Ramos (cell line): Measurements from ENCODE around the gene TIGD1.
"Not testable (repeated sequence)": the region's sequence is repeated elsewhere in the genome, so short reads cannot be mapped to it uniquely, and the experiment has no call there.

Experiments used
- in situ Hi-C: fragments of 300-500 bp; cut with MboI; formaldehyde crosslinking; loops from one replicate; pipeline ENCODE4 v1.14.3; 2022; ENCODE audit warnings: low sequenced_read_pairs; ENCODE audit not compliant: unreplicated experiment

TIGD1 gene

DNA sequence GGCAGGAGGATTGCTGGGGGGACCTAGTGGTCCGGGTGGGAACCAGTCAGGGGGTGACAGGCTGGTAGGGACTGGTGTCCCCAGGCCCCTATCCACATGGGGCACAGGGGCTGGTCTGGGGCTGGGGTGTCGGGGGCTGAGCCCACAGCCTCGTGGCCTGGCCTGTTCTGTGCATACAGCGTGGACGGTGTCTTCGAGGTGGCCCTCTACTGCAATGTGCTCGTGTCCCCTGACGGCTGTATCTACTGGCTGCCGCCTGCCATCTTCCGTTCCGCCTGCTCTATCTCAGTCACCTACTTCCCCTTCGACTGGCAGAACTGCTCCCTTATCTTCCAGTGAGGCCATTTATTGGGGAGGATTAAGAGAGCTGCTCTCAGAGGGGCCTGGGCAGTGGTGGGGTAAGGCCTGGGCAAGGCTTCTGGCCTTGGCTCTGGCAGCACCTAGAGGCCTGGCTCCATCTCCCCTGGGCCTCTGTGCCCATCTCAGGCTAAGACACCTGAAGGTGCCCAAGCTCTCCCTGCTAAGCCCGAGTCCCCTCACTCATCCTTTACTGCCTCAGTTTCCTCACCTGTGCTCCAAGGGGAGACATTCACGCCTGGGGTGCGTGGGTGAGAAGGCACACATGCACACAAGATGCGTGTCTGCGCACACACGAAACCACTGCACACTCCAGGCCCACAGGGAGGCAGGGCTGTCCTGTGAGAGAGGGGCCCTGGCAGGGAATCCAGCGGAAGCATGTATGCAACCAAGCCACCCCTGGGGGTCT lies 9.0 kb downstream of the TIGD1 start:
- in situ Hi-C loops = no loop called here

DNA sequence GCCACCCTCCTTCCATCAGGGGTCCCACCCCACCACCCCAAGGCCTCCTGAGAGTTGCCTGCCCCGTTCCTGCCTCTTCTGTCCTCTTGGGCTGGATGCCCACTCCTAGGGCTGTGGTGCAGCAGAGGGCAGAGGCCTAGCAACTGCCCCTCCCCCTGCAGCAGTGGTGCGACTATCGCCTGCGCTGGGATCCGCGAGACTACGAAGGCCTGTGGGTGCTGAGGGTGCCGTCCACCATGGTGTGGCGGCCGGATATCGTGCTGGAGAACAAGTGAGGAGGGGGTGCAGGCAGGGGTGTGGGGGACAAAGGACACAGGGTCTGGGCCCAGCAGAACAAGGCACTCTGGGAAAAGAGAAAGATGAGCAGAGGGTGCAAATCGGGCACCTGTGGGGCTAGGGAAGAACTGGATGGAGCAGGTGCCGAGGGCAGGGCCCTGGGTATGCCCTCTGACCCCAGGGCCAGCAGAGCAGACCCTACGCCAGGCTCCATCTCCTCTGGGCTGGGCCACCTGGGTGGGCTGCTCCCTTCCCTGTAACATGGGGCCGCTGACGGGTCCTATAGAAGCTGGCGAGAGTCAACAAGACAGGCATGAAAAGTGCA lies 9.8 kb downstream of the TIGD1 start:
- in situ Hi-C loops = no loop called here

DNA sequence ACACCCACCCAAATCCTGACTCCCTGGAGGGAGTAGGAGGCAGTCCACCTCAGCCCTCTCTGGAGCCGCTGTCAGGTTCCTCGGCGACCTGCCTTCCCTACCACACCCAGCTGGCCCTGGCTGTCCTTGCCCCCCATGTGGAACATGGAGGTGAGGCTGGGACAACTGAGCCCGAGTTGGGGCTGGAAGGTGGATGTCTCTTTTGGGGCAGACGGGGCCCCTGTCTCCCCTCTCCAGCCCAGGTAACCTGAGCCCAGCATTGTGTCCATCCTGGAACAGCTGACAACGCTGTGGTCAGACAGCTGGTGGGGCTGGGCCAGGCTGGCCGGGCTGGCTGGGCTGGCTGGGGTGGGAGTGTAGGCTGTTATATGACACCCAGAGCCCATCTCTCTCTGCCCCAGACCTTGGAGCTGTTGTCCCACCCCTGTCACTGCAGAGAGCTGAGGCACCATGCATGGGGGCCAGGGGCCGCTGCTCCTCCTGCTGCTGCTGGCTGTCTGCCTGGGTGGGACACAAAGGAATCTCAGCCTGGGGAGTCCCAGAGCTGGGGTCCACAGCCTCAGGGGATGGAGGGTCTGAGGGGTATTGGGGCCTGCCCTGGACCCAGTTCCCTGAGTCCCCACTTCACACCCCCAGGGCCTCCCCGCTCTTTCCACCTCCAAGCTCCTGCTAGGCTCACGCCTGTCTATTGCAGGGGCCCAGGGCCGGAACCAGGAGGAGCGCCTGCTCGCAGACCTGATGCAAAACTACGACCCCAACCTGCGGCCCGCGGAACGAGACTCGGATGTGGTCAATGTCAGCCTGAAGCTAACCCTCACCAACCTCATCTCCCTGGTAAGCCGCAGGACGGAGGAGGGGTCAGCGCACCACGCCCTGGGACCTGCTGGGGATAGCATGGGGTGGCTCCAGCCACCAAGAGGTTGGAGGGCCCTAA lies 10.8 kb downstream of the TIGD1 start, which contains the start of gene CHRNG:
Gene CHRNG, plus strand, starts transcription at position 395 of the 934 bp plus-strand sequence. Its CDS starts 56 bp downstream, at position 451.
- in situ Hi-C loops = no loop called here

DNA sequence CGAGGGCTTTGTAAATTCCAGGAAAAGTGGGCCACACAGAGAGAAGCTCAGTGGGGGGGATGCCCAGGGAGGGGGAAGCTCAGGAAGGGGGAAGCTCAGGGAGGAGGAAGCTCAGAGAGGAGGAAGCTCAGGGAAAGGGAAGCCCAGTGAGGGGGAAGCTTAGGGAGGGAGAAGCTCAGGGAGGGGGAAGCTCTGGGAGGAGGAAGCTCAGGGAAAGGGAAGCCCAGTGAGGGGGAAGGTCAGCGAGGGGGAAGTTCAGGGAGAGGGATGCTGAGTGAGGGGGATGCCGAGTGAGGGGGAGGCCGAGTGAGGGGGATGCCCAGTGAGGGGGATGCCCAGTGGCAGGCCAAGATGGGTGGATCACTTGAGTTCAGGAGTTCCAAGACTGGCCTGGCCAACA lies 11.7 kb downstream of the TIGD1 start:
- in situ Hi-C loops = no loop called here

DNA sequence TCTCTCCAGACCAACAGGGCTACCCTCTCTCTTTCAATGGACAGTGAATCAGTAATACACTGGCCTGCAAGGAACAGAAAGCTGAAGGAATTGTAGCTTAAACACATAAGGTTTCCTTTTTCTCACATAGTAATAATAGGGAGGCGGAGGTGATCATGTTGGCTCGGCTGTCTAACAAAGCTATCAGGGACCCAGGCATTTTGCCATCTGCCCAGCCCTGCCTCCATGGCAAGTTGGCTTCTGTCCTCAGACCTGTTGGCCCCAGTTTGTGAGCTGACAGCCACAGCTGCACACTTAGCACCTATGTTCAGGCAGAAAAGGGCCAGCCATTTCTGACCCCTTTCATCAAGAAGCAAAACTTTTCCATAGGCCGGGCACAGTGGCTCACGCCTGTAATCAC lies 12.9 kb downstream of the TIGD1 start:
- in situ Hi-C loops = no loop called here

DNA sequence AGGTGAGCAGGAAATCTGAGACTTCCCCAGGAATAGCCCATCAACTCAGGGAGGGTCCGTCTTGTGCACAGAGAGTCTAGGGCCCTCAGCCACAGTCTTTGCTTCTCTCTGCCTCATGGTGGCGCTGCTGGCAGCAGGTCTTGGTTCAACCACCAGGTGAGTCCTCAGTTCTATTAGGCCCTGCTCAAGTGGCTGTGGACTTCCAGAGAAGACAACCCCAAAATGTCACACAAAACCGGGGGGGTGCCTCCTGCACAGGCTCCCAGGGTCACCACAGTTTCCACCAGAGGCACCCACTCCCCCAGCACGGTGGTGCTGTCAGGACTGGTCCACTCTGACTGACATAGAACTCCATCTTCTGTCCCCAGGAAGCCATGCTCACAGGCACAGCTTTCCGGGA lies 13.3 kb downstream of the TIGD1 start:
- in situ Hi-C loops = no loop called here

DNA sequence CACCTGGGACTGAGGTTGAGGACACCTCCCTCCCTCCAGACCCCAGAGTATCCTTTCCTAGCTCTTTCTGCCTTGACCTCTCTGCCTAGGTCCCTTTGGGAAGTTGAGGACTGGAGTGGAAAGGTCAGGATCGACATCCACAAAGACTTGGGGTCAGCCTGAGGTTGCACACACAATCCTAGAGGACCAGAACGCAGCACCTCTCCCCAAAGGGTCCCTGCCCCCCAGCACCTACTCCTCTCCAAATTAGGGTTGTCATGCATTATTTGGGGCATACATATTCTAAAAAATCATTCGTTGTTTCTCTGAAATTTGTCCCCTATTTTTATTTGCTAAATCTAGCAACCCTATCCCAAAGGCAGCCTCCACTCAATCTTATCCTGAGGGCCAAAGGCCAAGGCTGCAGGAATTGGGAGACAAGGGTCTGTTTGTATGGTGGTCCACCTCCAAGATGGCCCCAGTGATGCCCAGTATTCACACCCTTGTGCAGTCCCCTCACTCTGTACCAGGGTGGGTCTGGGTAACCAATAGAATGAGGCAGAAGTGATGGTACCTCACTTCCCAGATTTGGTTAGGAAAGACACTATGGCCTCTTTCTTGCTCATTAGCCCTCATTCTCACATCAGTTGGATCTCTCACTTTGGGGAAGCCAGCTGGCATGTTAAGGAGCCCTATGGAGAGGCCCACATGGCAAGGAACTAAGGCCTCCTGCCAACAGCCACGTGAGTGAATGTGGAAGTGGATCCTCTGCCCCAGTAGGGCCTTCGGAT lies 14.4 kb downstream of the TIGD1 start:
- in situ Hi-C loops = no loop called here

DNA sequence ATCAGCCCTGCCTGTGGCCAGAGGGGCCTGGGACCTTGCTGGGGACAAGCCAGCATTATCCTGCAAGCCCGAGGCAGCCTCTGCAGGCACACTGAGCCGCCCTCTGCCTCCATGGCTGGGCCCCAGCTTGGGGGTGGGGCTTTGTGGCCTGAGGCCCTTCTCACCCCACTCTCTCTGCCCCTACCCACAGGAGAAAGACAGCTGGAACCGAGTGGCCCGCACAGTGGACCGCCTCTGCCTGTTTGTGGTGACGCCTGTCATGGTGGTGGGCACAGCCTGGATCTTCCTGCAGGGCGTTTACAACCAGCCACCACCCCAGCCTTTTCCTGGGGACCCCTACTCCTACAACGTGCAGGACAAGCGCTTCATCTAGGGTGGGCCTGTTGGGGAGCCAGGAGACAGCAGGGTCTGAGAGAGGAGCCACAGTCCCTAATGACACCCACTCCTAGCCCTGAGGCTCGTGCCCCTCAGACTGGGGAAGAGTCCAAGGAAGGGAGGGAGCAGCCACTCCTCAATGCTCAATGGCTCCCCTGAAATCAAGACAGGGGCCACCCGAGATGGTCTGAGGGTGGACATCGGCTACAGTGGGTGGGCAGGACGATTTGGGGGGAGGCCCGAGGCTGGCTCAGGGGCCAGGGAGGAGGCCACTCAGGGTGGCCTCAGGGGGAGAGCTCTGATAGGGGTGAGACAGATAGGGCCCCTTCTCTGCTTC lies 15.3 kb downstream of the TIGD1 start:
- in situ Hi-C loops = no loop called here

DNA sequence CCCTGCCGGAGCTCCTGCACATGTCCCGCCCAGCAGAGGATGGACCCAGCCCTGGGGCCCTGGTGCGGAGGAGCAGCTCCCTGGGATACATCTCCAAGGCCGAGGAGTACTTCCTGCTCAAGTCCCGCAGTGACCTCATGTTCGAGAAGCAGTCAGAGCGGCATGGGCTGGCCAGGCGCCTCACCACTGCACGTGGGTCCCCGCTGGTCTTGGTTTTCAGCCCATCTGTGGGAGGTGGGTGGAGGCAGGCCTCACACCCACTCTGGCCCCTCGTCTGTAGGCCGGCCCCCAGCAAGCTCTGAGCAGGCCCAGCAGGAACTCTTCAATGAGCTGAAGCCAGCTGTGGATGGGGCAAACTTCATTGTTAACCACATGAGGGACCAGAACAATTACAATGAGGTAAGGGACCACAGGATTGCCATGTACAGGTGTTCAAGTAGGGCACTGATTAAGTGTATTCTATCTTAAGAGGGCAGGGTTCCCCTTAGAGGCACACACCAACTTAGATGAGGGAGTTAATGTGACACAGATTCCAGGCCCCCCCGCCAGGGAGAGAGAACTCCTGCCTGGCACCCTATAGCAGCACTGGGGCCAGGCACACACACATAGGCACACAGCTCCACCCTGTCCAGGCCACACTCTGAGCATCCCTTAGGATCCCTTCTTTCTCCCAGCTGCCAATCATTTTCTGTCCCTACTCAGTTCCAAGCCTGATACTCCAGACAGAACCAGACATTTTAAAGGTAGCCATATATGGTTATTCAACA lies 16.2 kb downstream of the TIGD1 start:
- in situ Hi-C loops = no loop called here

DNA sequence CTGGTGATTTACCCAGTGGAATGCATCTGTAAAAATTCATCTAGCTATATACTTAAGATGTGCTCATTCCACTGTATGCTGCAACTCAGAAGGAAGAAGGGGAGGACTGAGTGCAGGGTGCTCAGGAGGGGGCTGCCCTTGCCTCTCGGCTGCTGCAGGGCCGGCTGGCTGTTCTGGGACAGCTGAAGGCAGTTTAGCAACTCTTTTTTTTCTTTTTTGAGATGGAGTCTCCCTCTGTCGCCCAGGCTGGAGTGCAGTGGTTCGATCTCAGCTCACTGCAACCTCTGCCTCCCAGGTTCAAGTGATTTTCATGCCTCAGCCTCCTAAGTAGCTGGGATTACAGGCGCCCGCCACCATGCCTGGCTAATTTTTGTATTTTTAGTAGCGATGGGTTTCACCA lies 17.5 kb downstream of the TIGD1 start:
- in situ Hi-C loops = not testable (repeated sequence)

DNA sequence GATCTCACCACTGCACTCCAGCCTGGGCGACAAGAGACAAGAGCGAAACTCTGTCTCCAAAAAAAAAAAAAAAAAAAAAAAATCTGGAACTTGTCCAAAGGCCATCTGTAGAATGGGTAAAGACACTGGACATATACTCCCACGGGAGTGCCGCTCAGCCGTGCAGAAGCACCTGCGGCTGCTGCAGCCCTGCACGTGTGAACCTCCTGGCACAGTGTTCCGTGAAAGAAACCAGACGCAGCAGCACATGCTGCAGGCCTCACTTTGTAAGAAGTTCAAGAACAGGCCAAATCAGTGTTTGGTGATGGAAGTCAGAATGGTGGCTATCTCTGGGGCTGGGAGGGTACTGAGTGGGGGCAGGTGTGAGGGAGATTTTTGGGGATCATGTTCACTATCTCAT lies 17.9 kb downstream of the TIGD1 start:
- in situ Hi-C loops = no loop called here

DNA sequence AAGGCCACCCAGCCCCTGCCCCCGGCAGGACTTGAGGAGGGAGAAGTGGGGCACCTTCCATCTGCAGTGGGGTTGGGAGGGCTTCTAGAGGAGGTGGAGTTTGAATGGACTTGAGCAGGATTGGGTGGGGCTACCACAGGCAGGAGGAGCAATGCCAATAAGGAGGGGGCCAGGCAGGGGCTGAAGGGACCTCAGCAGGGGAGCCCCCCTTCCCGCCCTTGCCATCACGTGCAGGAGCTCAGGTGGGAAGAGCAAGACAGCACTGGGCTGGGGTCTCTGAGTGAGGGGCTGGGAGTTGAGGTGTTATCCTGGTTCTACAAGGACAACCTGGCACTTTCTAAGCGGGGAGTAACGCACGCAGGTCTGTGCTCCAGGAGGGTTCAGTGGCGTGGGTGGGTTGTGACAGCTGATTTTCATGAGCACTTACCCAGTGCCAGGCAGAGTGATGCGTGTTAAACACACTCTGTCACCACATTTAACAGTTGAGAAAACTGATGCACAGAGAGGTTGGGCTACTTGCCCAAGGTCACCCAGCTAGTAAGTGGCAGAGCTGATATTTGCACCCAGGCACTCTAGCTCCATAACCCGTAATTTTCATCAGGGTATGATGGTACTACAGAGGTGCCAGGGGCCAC lies 19.6 kb downstream of the TIGD1 start:
- in situ Hi-C loops = no loop called here

DNA sequence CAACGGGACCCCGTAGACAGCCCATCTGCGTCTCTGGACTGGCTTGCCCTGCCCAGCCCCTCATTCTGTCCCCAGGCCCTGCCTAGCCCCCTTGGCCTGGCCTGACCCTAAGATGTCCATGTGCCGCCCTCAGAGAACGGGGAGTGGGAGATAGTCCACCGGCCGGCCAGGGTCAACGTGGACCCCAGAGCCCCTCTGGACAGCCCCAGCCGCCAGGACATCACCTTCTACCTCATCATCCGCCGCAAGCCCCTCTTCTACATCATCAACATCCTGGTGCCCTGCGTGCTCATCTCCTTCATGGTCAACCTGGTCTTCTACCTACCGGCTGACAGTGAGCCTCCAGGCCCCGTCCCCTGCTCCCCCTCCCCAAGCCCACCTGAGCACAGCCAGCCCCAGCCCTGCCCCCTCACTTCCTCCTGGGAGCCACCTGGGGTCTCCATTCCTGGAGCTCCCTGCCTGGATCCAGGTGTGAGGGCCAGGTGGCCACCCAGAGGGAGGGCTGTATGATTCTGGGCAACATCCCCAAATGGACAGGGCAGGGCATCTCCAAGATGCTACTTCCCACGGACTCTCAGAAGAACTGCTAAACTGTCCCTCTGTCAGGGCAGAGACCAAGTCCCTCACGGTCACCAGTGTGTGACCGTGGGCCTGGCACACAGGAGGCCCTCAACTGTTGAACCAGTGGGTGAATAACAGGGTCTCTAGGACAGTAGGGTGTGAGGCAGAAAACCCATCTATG lies 20.4 kb downstream of the TIGD1 start:
- in situ Hi-C loops = loop anchor here (5.0 to 10.0 kb wide), 2 partner anchors 88 to 625 kb away; no protein-coding TSS in a partner anchor

DNA sequence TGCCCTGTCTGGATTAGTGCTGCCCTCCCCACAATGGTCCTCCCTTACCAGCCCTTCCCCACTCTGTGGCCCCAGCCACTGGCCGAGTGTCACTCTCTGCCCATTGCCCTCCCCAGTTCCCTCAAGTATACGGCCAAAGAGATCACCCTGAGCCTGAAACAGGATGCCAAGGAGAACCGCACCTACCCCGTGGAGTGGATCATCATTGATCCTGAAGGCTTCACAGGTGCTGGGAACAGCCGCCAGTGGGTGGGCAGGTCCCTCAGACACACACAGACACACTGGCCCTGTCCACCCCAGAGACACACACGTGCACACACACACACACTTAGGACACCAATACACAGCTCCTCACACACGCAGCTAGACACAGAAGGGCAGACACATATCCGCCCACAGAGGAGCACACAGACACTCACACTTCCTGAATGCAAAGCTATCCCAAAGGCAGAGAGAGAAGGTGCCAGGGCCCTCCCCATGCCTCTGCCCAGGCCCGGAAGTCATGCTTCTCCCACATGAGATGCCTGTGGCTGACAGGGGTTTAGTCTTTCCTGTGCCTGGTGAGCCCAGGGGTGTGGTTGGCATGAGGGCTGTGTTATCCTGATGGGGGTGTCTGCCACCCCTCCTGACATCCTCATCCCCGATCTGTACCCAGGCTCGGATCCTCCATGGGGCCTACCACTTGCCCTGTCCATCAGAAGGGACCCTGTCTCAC lies 21.5 kb downstream of the TIGD1 start:
- in situ Hi-C loops = loop anchor here (5.0 to 10.0 kb wide), 2 partner anchors 87 to 624 kb away; no protein-coding TSS in a partner anchor

DNA sequence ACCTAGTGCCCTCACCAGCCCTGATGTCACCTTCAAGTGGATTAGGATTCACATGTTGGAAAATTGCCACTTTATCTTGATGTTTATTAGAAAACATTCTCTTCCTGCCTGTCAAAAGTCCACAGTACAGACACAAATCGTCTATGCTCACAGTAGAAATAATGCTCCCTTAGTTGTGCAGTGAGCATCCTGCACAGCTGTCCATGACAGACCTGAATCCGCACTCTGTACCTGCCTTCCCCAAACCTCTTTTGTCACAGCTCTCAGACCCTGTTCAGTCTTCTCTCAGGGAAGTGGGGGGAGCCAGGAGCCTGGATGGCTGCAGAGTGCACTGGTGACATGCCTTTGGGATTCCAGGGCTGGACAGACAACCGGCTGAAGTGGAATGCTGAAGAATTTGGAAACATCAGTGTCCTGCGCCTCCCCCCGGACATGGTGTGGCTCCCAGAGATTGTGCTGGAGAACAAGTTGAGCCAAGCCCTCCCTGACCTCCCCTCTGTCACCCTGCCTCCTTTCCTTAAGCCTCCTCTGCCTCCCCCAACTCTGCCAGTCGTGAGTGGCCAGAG lies 22.4 kb downstream of the TIGD1 start:
- in situ Hi-C loops = loop anchor here (5.0 to 10.0 kb wide), 2 partner anchors 86 to 623 kb away; no protein-coding TSS in a partner anchor

DNA sequence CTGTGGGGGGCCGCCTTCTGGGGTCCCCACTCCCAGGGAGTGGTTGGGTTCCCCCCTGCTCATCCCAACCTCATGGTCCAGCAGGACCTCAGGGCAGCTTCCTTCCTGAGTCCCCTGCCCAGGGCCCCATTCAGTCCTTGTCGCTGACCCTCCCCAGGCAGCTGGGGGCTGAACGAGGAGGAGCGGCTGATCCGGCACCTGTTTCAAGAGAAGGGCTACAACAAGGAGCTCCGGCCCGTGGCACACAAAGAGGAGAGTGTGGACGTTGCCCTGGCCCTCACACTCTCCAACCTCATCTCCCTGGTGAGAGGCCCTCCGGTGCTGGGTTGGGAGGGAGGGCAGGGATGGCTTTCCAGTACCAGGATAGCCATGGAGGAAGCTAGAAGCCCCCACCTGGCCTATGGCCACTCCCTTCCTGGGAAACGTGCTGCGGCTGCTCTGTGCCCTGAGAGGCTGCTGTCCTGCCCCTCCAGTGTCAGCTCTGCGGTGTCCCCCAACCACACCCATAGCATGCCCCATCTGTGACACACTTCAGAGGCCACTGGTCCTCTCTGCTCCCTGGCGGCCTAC lies 23.9 kb downstream of the TIGD1 start:
- in situ Hi-C loops = loop anchor here (5.0 to 10.0 kb wide), 2 partner anchors 84 to 622 kb away; no protein-coding TSS in a partner anchor
